Measurements from ENCODE around the gene P2RY13. TPM values are rescaled to one million over a fixed set of nuclear protein-coding genes. Genes with fewer than 3 reads are reported as not detected.

Gene P2RY13
- total RNA-seq, result not detected
- polyA plus RNA-seq, result under 1 TPM in 1 of 4 donors, not detected in 3; 0.13 TPM

GRCh38 chr3:151329363-151329762, at the start of gene P2RY13:
P2RY13 (minus strand) TSS chr3:151329549; CDS start chr3:151329528, 21 bp downstream.
- DNase-seq (no peak), ATAC-seq (ENCODE audit: low read depth in 2 of 2) (no peak)
- no peak within 1 kb of the TSS for H3K27ac Mint-ChIP-seq

GRCh38 chr3:151377768-151378385, 48.5 kb upstream of the P2RY13 start:
- Mint-ChIP-seq H3K4me1 (no peaks in the 10 kb centered on the region), H3K36me3 (no peaks in the 10 kb centered on the region), H3K27ac (peak overlapping the region in 1 of 3 donors; percentile 69), H3K27me3 (no peaks in the 10 kb centered on the region), H3K4me3 (no peak overlapping the region), H3K9me3 (no peaks in the 10 kb centered on the region)
- no peak overlapping the region for H3K4me3 ChIP-seq (ENCODE audit: low read depth, low read length)
- no peaks in the 10 kb centered on the region for H3K27me3 ChIP-seq (ENCODE audit: control insufficient read depth, insufficient read depth, low read length)
- H3K4me1 ChIP-seq (ENCODE audit: control insufficient read depth, insufficient read depth, low read length, poor library complexity, severe bottlenecking), result no peaks in the 10 kb centered on the region
- H3K27ac ChIP-seq (ENCODE audit: insufficient read depth, low read length, poor library complexity, severe bottlenecking), result no peak overlapping the region
- ATAC-seq (ENCODE audit: low read depth in 2 of 2) (no peak), DNase-seq (no peak)
- H3K36me3 ChIP-seq (ENCODE audit: control insufficient read depth, insufficient read depth, low read length), result no peaks in the 10 kb centered on the region
- no peaks in the 10 kb centered on the region for H3K9me3 ChIP-seq (ENCODE audit: control insufficient read depth in 2 of 2, low read length in 2 of 2)

More at GRCh38 chr3:151329363-151329762, at the start of gene P2RY13:
- Mint-ChIP-seq H3K36me3 (no peaks in the 10 kb centered on the region), H3K4me3 (peak within 1 kb of the TSS in 1 of 4 donors; percentile 4), H3K27me3 (peaks cover 25% of the 10 kb centered on the region), H3K9me3 (peaks cover 0 to 3% (median 0%) of the 10 kb centered on the region in 7 donors), H3K4me1 (peaks cover 0 to 2% (median 0%) of the 10 kb centered on the region in 4 donors)
- no peak within 1 kb of the TSS for H3K27ac ChIP-seq (ENCODE audit: insufficient read depth, low read length, poor library complexity, severe bottlenecking)
- H3K27me3 ChIP-seq (ENCODE audit: control insufficient read depth, insufficient read depth, low read length), result peaks cover 22% of the 10 kb centered on the region
- H3K4me1 ChIP-seq (ENCODE audit: control insufficient read depth, insufficient read depth, low read length, poor library complexity, severe bottlenecking), result no peaks in the 10 kb centered on the region
- no peaks in the 10 kb centered on the region for H3K36me3 ChIP-seq (ENCODE audit: control insufficient read depth, insufficient read depth, low read length)
- no peak within 1 kb of the TSS for H3K4me3 ChIP-seq (ENCODE audit: low read depth, low read length)
- no peaks in the 10 kb centered on the region for H3K9me3 ChIP-seq (ENCODE audit: control insufficient read depth in 2 of 2, low read length in 2 of 2)

GRCh38 chr3:151372063-151372820, 42.9 kb upstream of the P2RY13 start:
- Histone ChIP-seq H3K27ac (ENCODE audit: insufficient read depth, low read length, poor library complexity, severe bottlenecking) (no peak overlapping the region), H3K36me3 (ENCODE audit: control insufficient read depth, insufficient read depth, low read length) (no peaks in the 10 kb centered on the region), H3K9me3 (ENCODE audit: control insufficient read depth in 2 of 2, low read length in 2 of 2) (no peaks in the 10 kb centered on the region), H3K4me1 (ENCODE audit: control insufficient read depth, insufficient read depth, low read length, poor library complexity, severe bottlenecking) (no peaks in the 10 kb centered on the region), H3K4me3 (ENCODE audit: low read depth, low read length) (no peak overlapping the region), H3K27me3 (ENCODE audit: control insufficient read depth, insufficient read depth, low read length) (no peaks in the 10 kb centered on the region)
- H3K36me3 Mint-ChIP-seq, result no peaks in the 10 kb centered on the region
- no peaks in the 10 kb centered on the region for H3K4me1 Mint-ChIP-seq
- H3K4me3 Mint-ChIP-seq, result no peak overlapping the region
- H3K27ac Mint-ChIP-seq, result no peak overlapping the region
- DNase-seq, result no peak
- H3K27me3 Mint-ChIP-seq, result peaks cover 4% of the 10 kb centered on the region
- ATAC-seq (ENCODE audit: low read depth in 2 of 2), result no peak
- H3K9me3 Mint-ChIP-seq, result no peaks in the 10 kb centered on the region

- Histone ChIP-seq H3K27me3 (ENCODE audit: control insufficient read depth, insufficient read depth, low read length) (no peaks in the 10 kb centered on the region), H3K36me3 (ENCODE audit: control insufficient read depth, insufficient read depth, low read length) (no peaks in the 10 kb centered on the region), H3K4me1 (ENCODE audit: control insufficient read depth, insufficient read depth, low read length, poor library complexity, severe bottlenecking) (no peaks in the 10 kb centered on the region), H3K4me3 (ENCODE audit: low read depth, low read length) (no peak overlapping the region), H3K9me3 (ENCODE audit: control insufficient read depth in 2 of 2, low read length in 2 of 2) (no peaks in the 10 kb centered on the region), H3K27ac (ENCODE audit: insufficient read depth, low read length, poor library complexity, severe bottlenecking) (no peak overlapping the region)
- ATAC-seq (ENCODE audit: low read depth in 2 of 2) (no peak), DNase-seq (no peak)
- peaks cover 4% of the 10 kb centered on the region for H3K27me3 Mint-ChIP-seq
- H3K9me3 Mint-ChIP-seq, result peaks cover 0 to 1% (median 0%) of the 10 kb centered on the region in 7 donors
- H3K27ac Mint-ChIP-seq, result no peak overlapping the region
- no peak overlapping the region for H3K4me3 Mint-ChIP-seq
- no peaks in the 10 kb centered on the region for H3K36me3 Mint-ChIP-seq
- H3K4me1 Mint-ChIP-seq, result no peaks in the 10 kb centered on the region
Observed at GRCh38 chr3:151371526-151371925, 42.2 kb upstream of the P2RY13 start.

GRCh38 chr3:151367448-151367847, 38.1 kb upstream of the P2RY13 start:
- H3K4me3 ChIP-seq (ENCODE audit: low read depth, low read length), result no peak overlapping the region
- no peak overlapping the region for H3K27ac ChIP-seq (ENCODE audit: insufficient read depth, low read length, poor library complexity, severe bottlenecking)
- H3K4me1 ChIP-seq (ENCODE audit: control insufficient read depth, insufficient read depth, low read length, poor library complexity, severe bottlenecking), result no peaks in the 10 kb centered on the region
- H3K9me3 Mint-ChIP-seq, result peaks cover 0 to 2% (median 0%) of the 10 kb centered on the region in 7 donors
- no peak overlapping the region for H3K27ac Mint-ChIP-seq
- no peaks in the 10 kb centered on the region for H3K27me3 ChIP-seq (ENCODE audit: control insufficient read depth, insufficient read depth, low read length)
- no peaks in the 10 kb centered on the region for H3K36me3 Mint-ChIP-seq
- ATAC-seq (ENCODE audit: low read depth in 2 of 2) (no peak), DNase-seq (no peak)
- no peak overlapping the region for H3K4me3 Mint-ChIP-seq
- H3K9me3 ChIP-seq (ENCODE audit: control insufficient read depth in 2 of 2, low read length in 2 of 2), result no peaks in the 10 kb centered on the region
- H3K27me3 Mint-ChIP-seq, result peaks cover 13% of the 10 kb centered on the region
- no peaks in the 10 kb centered on the region for H3K4me1 Mint-ChIP-seq
- no peaks in the 10 kb centered on the region for H3K36me3 ChIP-seq (ENCODE audit: control insufficient read depth, insufficient read depth, low read length)

GRCh38 chr3:151366993-151367392, 37.6 kb upstream of the P2RY13 start:
- no peaks in the 10 kb centered on the region for H3K27me3 ChIP-seq (ENCODE audit: control insufficient read depth, insufficient read depth, low read length)
- H3K4me3 ChIP-seq (ENCODE audit: low read depth, low read length), result no peak overlapping the region
- H3K27me3 Mint-ChIP-seq, result peaks cover 13% of the 10 kb centered on the region
- H3K4me3 Mint-ChIP-seq, result no peak overlapping the region
- H3K9me3 Mint-ChIP-seq, result peaks cover 0 to 2% (median 0%) of the 10 kb centered on the region in 7 donors
- H3K27ac Mint-ChIP-seq, result no peak overlapping the region
- H3K36me3 Mint-ChIP-seq, result no peaks in the 10 kb centered on the region
- H3K36me3 ChIP-seq (ENCODE audit: control insufficient read depth, insufficient read depth, low read length), result no peaks in the 10 kb centered on the region
- no peak for ATAC-seq (ENCODE audit: low read depth in 2 of 2)
- DNase-seq, result no peak
- no peaks in the 10 kb centered on the region for H3K4me1 Mint-ChIP-seq
- H3K4me1 ChIP-seq (ENCODE audit: control insufficient read depth, insufficient read depth, low read length, poor library complexity, severe bottlenecking), result no peaks in the 10 kb centered on the region
- H3K27ac ChIP-seq (ENCODE audit: insufficient read depth, low read length, poor library complexity, severe bottlenecking), result no peak overlapping the region
- no peaks in the 10 kb centered on the region for H3K9me3 ChIP-seq (ENCODE audit: control insufficient read depth in 2 of 2, low read length in 2 of 2)

GRCh38 chr3:151362751-151363174, 33.4 kb upstream of the P2RY13 start:
- Histone ChIP-seq H3K9me3 (ENCODE audit: control insufficient read depth in 2 of 2, low read length in 2 of 2) (no peaks in the 10 kb centered on the region), H3K27ac (ENCODE audit: insufficient read depth, low read length, poor library complexity, severe bottlenecking) (no peak overlapping the region), H3K27me3 (ENCODE audit: control insufficient read depth, insufficient read depth, low read length) (no peaks in the 10 kb centered on the region), H3K4me3 (ENCODE audit: low read depth, low read length) (no peak overlapping the region), H3K4me1 (ENCODE audit: control insufficient read depth, insufficient read depth, low read length, poor library complexity, severe bottlenecking) (no peaks in the 10 kb centered on the region), H3K36me3 (ENCODE audit: control insufficient read depth, insufficient read depth, low read length) (no peaks in the 10 kb centered on the region)
- H3K27me3 Mint-ChIP-seq, result peaks cover 13% of the 10 kb centered on the region
- peaks cover 0 to 2% (median 0%) of the 10 kb centered on the region in 7 donors for H3K9me3 Mint-ChIP-seq
- ATAC-seq (ENCODE audit: low read depth in 2 of 2) (no peak), DNase-seq (no peak)
- H3K36me3 Mint-ChIP-seq, result no peaks in the 10 kb centered on the region
- no peaks in the 10 kb centered on the region for H3K4me1 Mint-ChIP-seq
- H3K4me3 Mint-ChIP-seq, result no peak overlapping the region
- no peak overlapping the region for H3K27ac Mint-ChIP-seq
